DND-41 (cell line): Measurements from ENCODE around the gene AVPI1.

Experiments used
- EZH2 ChIP-seq: IDR thresholded peaks from 3 replicates; pipeline ENCODE4 v1.6.1; 2012; ENCODE audit warnings: borderline replicate concordance, low read depth, mild to moderate bottlenecking, moderate library complexity, low read length, inconsistent platforms; ENCODE audit not compliant: severe bottlenecking
- TF ChIP-seq, protein P1 (sequence below): IDR thresholded peaks from 2 replicates; pipeline ENCODE4 v1.5.1; 2012; ENCODE audit warnings: borderline replicate concordance, low read length, moderate library complexity, mild to moderate bottlenecking; ENCODE audit not compliant: poor library complexity, severe bottlenecking; ENCODE audit errors: extremely low read depth

DNA sequence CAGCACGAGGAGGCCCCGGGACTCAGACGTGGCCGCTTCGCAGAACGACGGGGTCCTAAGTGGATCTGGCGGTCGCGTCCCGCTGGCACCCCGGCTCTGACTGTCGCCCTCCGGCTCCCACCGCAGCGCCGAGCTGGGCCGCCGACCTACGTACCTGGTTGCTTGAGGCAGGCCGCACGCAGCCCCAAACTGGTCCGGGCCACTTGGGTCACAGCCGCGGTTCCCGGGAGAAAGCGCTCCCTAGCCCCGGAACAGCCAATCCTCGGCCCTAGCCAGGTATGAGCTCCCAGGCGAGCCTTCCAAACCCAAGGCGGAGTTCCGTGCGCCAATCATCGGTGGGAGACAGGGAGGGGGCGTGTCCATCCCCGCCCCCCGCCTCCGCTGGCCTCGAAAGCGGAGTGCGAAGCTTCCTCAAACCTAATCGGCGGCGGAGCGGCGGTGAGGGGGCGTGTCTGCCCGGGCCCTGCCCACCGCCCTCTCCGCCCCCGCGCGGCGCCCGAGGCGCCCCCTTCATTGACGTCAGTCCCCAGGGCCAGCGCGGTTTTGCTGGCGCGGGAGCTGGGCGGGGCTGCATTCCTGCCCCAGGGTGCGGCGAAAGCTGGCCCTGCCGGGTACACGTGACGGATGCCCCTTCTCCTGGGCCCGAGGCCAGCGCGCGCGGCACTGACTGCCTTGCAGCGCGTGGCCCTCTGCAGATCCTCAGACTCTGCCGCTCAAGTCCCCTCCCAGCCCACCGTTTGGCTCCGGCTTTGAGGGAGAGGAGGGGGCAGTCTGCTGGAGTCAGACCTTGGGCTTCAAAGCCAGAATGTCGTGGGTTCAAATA is at the start of gene AVPI1:
- TF ChIP-seq, protein P1, sequence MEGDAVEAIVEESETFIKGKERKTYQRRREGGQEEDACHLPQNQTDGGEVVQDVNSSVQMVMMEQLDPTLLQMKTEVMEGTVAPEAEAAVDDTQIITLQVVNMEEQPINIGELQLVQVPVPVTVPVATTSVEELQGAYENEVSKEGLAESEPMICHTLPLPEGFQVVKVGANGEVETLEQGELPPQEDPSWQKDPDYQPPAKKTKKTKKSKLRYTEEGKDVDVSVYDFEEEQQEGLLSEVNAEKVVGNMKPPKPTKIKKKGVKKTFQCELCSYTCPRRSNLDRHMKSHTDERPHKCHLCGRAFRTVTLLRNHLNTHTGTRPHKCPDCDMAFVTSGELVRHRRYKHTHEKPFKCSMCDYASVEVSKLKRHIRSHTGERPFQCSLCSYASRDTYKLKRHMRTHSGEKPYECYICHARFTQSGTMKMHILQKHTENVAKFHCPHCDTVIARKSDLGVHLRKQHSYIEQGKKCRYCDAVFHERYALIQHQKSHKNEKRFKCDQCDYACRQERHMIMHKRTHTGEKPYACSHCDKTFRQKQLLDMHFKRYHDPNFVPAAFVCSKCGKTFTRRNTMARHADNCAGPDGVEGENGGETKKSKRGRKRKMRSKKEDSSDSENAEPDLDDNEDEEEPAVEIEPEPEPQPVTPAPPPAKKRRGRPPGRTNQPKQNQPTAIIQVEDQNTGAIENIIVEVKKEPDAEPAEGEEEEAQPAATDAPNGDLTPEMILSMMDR = no peak
- TF ChIP-seq EZH2 = no peak
